HG02884 (cell line): Measurements from ENCODE around the gene AMZ1.
"Not testable (repeated sequence)": the region's sequence is repeated elsewhere in the genome, so short reads cannot be mapped to it uniquely, and the experiment has no call there.

ENCODE experiments used
- ATAC-seq: cut with Tn5 transposase; IDR thresholded peaks from one replicate; pipeline ENCODE4 v1.9.1; 2021; ENCODE audit warnings: mild to moderate bottlenecking, moderate library complexity; ENCODE audit not compliant: unreplicated experiment

AMZ1 gene

GRCh38 chr7:2737771-2738540 lies 50.0 kb downstream of the AMZ1 start:
- no peak for ATAC-seq

- no peak for ATAC-seq
Measured at GRCh38 chr7:2738766-2739549, 51.0 kb downstream of the AMZ1 start.

GRCh38 chr7:2743523-2744185 lies 55.7 kb downstream of the AMZ1 start:
- ATAC-seq, result not testable (repeated sequence)

GRCh38 chr7:2748684-2749083 lies 60.7 kb downstream of the AMZ1 start:
- ATAC-seq, result not testable (repeated sequence)

GRCh38 chr7:2750004-2750407 lies 62.0 kb downstream of the AMZ1 start:
- ATAC-seq, result no peak

GRCh38 chr7:2751086-2751485 lies 63.1 kb downstream of the AMZ1 start:
- ATAC-seq, result no peak

- no peak for ATAC-seq
Measured at GRCh38 chr7:2753148-2753547, 65.1 kb downstream of the AMZ1 start.

GRCh38 chr7:2754086-2754485 lies 66.1 kb downstream of the AMZ1 start:
- no peak for ATAC-seq

GRCh38 chr7:2754912-2755311 lies 66.9 kb downstream of the AMZ1 start:
- no peak for ATAC-seq

GRCh38 chr7:2755531-2755930 lies 67.5 kb downstream of the AMZ1 start:
- ATAC-seq, result no peak

- ATAC-seq, result peak; percentile 7
Measured at GRCh38 chr7:2757361-2757903, 69.4 kb downstream of the AMZ1 start.

- ATAC-seq, result peak; percentile 81
Measured at GRCh38 chr7:2757904-2758672, 70.1 kb downstream of the AMZ1 start.

- ATAC-seq, result no peak
Measured at GRCh38 chr7:2758673-2759616, 70.9 kb downstream of the AMZ1 start.

- no peak for ATAC-seq
Measured at GRCh38 chr7:2759736-2760097, 71.7 kb downstream of the AMZ1 start.

GRCh38 chr7:2760098-2760889 lies 72.3 kb downstream of the AMZ1 start:
- ATAC-seq, result no peak

- ATAC-seq, result no peak
Measured at GRCh38 chr7:2761131-2761624, 73.2 kb downstream of the AMZ1 start.

GRCh38 chr7:2761801-2762497 lies 73.9 kb downstream of the AMZ1 start:
- ATAC-seq, result no peak

- no peak for ATAC-seq
Measured at GRCh38 chr7:2763597-2763996, 75.6 kb downstream of the AMZ1 start.
